ENCODE results near the gene CCDC15.

Gene CCDC15

DNA sequence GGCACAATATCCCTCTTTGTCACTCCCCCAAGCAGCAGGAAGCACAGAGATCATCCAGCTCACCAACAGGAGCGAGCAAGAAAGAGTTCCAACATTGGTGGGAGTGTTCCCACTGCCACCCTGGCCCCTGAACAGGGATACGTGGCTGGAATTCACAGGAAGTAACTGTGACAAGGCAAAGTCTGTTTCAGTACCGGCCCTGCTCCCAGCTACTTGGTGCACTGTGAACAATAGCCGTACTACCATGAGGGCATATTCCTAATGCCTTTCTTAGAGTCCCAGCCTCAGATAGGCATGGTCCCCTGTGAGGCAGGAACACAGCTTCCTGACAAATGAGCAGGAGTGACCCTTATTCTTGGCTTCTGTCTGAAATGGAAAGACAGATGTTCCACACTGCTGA, 107.3 kb downstream of the CCDC15 start:
- Histone ChIP-seq H3K4me1 (ENCODE audit: control insufficient read depth, insufficient read depth, low read length) (no peaks in the 10 kb centered on the region), H3K36me3 (ENCODE audit: control insufficient read depth in 2 of 2, insufficient read depth in 1 of 2, low read length in 2 of 2) (no peaks in the 10 kb centered on the region), H3K27ac (ENCODE audit: extremely low read depth, low read depth, low read length) (no peak overlapping the region), H3K4me3 (ENCODE audit: low read depth, low read length) (no peak overlapping the region), H3K9me3 (ENCODE audit: control insufficient read depth, insufficient read depth, low read depth, low read length) (no peaks in the 10 kb centered on the region)
- TF ChIP-seq ZNF19 (tag by site-specific recombination; IDR thresholded peaks at IDR 0.05; ENCODE audit: low read depth) = no peak
- peak; percentile 41; the same call in 1 of the 2 replicates for TF ChIP-seq ZBTB20 (tag by site-specific recombination; IDR thresholded peaks at IDR 0.05)
- TF ChIP-seq EGR2 (tag by site-specific recombination; IDR thresholded peaks at IDR 0.05; ENCODE audit: low read depth) = 0 out of 2 replicates have a peak, but pooled peaks have one; percentile 57
- CTCF ChIA-PET = no interaction called here
- POLR2A ChIA-PET = interaction anchor here (0.5 kb wide), 1 partner anchor 134 kb away, joined by 8 read pairs; no protein-coding TSS in a partner anchor

GRCh38 chr11:125062218-125062930, 108.4 kb downstream of the CCDC15 start:
- H3K4me3 ChIP-seq (ENCODE audit: low read depth, low read length) = peak overlapping the region; percentile 53
- CTCF ChIA-PET = interaction anchor here (0.8 to 1.0 kb wide), 2 partner anchors 281 to 284 kb away, joined by 4 to 5 read pairs; no protein-coding TSS in a partner anchor
- no peaks in the 10 kb centered on the region for H3K4me1 ChIP-seq (ENCODE audit: control insufficient read depth, insufficient read depth, low read length)

DNA sequence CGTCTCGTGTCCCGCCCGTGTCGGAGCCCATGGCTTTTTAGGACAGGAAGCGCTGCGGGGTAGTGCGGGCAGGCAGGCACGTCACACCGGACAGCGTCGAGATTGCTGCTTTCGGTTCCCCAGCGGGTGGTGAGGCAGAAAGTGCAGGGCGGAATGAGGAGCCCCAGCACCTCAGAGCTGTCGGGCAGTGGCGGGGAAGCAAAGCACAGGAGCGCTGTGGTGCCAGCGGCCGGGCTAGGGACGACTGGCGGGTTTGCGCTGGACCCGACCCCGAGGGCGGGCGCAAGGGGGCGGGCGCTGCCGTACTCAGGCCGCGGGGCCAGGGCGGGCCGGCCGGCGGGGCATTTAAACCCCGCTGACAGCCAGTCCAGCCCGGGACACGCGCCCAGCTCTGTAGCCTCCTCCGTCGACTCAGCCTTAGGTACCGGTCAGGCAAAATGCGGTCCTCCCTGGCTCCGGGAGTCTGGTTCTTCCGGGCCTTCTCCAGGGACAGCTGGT, 109.0 kb downstream of the CCDC15 start, which contains the start of gene SLC37A2:
SLC37A2 (plus strand) TSS at position 375 of the 498 bp plus-strand sequence; CDS start at position 438, 63 bp downstream.
- Histone ChIP-seq H3K4me3 (ENCODE audit: low read depth, low read length) (peak within 1 kb of the TSS; percentile 53), H3K36me3 (ENCODE audit: control insufficient read depth in 2 of 2, insufficient read depth in 1 of 2, low read length in 2 of 2) (no peaks in the 10 kb centered on the region), H3K27ac (ENCODE audit: extremely low read depth, low read depth, low read length) (no peak within 1 kb of the TSS), H3K9me3 (ENCODE audit: control insufficient read depth, insufficient read depth, low read depth, low read length) (no peaks in the 10 kb centered on the region), H3K4me1 (ENCODE audit: control insufficient read depth, insufficient read depth, low read length) (no peaks in the 10 kb centered on the region)
- ChIA-PET POLR2A (interaction anchor here (0.6 kb wide), 2 partner anchors 735 to 1138 kb away, joined by 3 read pairs; no protein-coding TSS in a partner anchor), CTCF (interaction anchor here (0.6 to 1.0 kb wide), 4 partner anchors 78 to 1816 kb away, joined by 3 to 5 read pairs (median 4); no protein-coding TSS in a partner anchor)
- TF ChIP-seq ZBTB20 (tag by site-specific recombination; IDR thresholded peaks at IDR 0.05) (peak; percentile 48; the same call in 1 of the 2 replicates), ZIC2 (tag by site-specific recombination; IDR thresholded peaks at IDR 0.05) (peak; percentile 77), ZBTB11 (tag by site-specific recombination; conservative IDR thresholded peaks at IDR 0.05; ENCODE audit: low read depth) (peak; percentile 37; the same call in 1 of the 2 replicates), ZNF629 (tag by site-specific recombination; IDR thresholded peaks at IDR 0.05) (0 out of 2 replicates have a peak, but pooled peaks have one; percentile 43), SP7 (tag by site-specific recombination; IDR thresholded peaks at IDR 0.05) (peak; percentile 34; the same call in 1 of the 2 replicates), ZNF558 (tag by site-specific recombination; IDR thresholded peaks at IDR 0.05) (no peak)
- TF ChIP-seq, protein P1, sequence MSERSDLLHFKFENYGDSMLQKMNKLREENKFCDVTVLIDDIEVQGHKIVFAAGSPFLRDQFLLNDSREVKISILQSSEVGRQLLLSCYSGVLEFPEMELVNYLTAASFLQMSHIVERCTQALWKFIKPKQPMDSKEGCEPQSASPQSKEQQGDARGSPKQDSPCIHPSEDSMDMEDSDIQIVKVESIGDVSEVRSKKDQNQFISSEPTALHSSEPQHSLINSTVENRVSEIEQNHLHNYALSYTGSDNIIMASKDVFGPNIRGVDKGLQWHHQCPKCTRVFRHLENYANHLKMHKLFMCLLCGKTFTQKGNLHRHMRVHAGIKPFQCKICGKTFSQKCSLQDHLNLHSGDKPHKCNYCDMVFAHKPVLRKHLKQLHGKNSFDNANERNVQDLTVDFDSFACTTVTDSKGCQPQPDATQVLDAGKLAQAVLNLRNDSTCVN (tag by site-specific recombination; optimal IDR thresholded peaks at IDR 0.05) = peak; percentile 46

More at GRCh38 chr11:125062218-125062930, 108.4 kb downstream of the CCDC15 start:
- POLR2A ChIA-PET = interaction anchor here (0.6 kb wide), 1 partner anchor 1139 kb away, joined by 3 read pairs; no protein-coding TSS in a partner anchor
- TF ChIP-seq YY2 (tag by site-specific recombination; IDR thresholded peaks at IDR 0.05) (no peak), PATZ1 (tag by site-specific recombination; IDR thresholded peaks at IDR 0.05) (peak; percentile 79), ZNF19 (tag by site-specific recombination; IDR thresholded peaks at IDR 0.05; ENCODE audit: low read depth) (no peak), ZNF394 (tag by site-specific recombination; IDR thresholded peaks at IDR 0.05; ENCODE audit: borderline replicate concordance) (no peak), ZNF701 (tag by site-specific recombination; IDR thresholded peaks at IDR 0.05) (no peak), ZNF521 (tag by site-specific recombination; IDR thresholded peaks at IDR 0.05) (no peak), ZFHX2 (tag by site-specific recombination; conservative IDR thresholded peaks at IDR 0.05) (peak; percentile 26; the same call in 1 of the 2 replicates), ZNF555 (tag by site-specific recombination; conservative IDR thresholded peaks at IDR 0.05) (no peak), ZNF366 (tag by site-specific recombination; conservative IDR thresholded peaks at IDR 0.05) (0 out of 2 replicates have a peak, but pooled peaks have one; percentile 13), ZNF10 (tag by site-specific recombination; IDR thresholded peaks at IDR 0.05) (no peak), ZNF785 (tag by site-specific recombination; IDR thresholded peaks at IDR 0.05) (no peak)
- TF ChIP-seq, protein P2, sequence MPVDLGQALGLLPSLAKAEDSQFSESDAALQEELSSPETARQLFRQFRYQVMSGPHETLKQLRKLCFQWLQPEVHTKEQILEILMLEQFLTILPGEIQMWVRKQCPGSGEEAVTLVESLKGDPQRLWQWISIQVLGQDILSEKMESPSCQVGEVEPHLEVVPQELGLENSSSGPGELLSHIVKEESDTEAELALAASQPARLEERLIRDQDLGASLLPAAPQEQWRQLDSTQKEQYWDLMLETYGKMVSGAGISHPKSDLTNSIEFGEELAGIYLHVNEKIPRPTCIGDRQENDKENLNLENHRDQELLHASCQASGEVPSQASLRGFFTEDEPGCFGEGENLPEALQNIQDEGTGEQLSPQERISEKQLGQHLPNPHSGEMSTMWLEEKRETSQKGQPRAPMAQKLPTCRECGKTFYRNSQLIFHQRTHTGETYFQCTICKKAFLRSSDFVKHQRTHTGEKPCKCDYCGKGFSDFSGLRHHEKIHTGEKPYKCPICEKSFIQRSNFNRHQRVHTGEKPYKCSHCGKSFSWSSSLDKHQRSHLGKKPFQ (tag by site-specific recombination; IDR thresholded peaks at IDR 0.05) = peak; percentile 63; the same call in 1 of the 2 replicates
- TF ChIP-seq, protein P3, sequence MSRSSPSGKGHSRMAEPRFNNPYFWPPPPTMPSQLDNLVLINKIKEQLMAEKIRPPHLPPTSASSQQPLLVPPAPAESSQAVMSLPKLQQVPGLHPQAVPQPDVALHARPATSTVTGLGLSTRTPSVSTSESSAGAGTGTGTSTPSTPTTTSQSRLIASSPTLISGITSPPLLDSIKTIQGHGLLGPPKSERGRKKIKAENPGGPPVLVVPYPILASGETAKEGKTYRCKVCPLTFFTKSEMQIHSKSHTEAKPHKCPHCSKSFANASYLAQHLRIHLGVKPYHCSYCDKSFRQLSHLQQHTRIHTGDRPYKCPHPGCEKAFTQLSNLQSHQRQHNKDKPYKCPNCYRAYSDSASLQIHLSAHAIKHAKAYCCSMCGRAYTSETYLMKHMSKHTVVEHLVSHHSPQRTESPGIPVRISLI (tag by site-specific recombination; IDR thresholded peaks at IDR 0.05) = peak; percentile 33; the same call in 1 of the 2 replicates
- no peak overlapping the region for H3K27ac ChIP-seq (ENCODE audit: extremely low read depth, low read depth, low read length)
- H3K9me3 ChIP-seq (ENCODE audit: control insufficient read depth, insufficient read depth, low read depth, low read length) = no peaks in the 10 kb centered on the region
- no peaks in the 10 kb centered on the region for H3K36me3 ChIP-seq (ENCODE audit: control insufficient read depth in 2 of 2, insufficient read depth in 1 of 2, low read length in 2 of 2)

Data from HEK293 (cell line).